Measurements from ENCODE around the gene CDC42SE1.
A peak's percentile ranks its signal among the peaks of the same experiment; 100 is the strongest.

Gene CDC42SE1

DNA sequence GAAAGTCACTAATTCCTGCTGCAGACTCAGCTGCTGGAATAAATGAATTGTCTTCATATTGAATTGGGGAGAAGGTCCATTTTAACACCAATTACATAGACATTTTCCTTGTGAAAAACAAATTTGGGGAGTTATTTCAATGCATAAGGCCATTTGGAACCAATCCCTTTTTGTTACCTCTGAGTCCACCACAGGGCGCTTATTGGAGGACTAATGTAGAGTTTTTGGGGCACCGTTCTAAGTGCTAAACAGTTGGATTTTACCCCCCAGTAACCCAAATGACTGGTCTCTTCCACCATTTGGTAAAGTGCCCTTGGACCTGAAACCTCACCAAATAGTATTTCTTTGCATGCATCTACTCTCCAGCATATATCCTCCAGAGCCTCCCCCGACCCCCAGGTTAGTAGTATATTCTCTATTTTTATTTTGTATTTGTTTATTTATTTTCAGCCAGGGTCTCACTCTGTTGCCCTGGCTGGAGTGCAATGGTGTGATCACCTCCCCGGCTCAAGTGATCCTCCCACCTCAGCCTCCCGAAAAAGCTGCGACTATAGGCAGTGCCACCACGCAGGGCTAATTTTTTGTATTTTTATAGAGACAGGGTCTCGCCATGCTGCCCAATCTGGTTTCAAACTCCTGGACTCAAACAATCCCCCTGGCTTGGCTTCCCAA is 49.6 kb downstream of the CDC42SE1 start:
- H3F3A ChIP-seq (ENCODE audit: insufficient read depth, low read length), result peaks cover 21% of the 10 kb centered on the region
- H3K27me3 ChIP-seq (replicated peaks; ENCODE audit: insufficient read depth, low read length), result no peaks in the 10 kb centered on the region
- H4K20me1 ChIP-seq (ENCODE audit: insufficient read depth, low read length), result no peaks in the 10 kb centered on the region
- no peak overlapping the region for H2AFZ ChIP-seq (ENCODE audit: low read length)
- no peak for DNase-seq
- no peaks in the 10 kb centered on the region for H3K36me3 ChIP-seq (replicated peaks; ENCODE audit: insufficient read depth, low read length)
- H3K4me3 ChIP-seq (ENCODE audit: low read length), result no peak overlapping the region
- peaks cover 20% of the 10 kb centered on the region for H3K4me1 ChIP-seq (ENCODE audit: low read length)
- H3K27ac ChIP-seq (ENCODE audit: low read length), result no peak overlapping the region
- no peaks in the 10 kb centered on the region for H3K9me3 ChIP-seq (replicated peaks; ENCODE audit: insufficient read depth, low read length)
- TF ChIP-seq, protein P1, sequence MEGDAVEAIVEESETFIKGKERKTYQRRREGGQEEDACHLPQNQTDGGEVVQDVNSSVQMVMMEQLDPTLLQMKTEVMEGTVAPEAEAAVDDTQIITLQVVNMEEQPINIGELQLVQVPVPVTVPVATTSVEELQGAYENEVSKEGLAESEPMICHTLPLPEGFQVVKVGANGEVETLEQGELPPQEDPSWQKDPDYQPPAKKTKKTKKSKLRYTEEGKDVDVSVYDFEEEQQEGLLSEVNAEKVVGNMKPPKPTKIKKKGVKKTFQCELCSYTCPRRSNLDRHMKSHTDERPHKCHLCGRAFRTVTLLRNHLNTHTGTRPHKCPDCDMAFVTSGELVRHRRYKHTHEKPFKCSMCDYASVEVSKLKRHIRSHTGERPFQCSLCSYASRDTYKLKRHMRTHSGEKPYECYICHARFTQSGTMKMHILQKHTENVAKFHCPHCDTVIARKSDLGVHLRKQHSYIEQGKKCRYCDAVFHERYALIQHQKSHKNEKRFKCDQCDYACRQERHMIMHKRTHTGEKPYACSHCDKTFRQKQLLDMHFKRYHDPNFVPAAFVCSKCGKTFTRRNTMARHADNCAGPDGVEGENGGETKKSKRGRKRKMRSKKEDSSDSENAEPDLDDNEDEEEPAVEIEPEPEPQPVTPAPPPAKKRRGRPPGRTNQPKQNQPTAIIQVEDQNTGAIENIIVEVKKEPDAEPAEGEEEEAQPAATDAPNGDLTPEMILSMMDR (IDR thresholded peaks at IDR 0.05; ENCODE audit: low read length), result no peak
- TF ChIP-seq EZH2phosphoT487 (IDR thresholded peaks at IDR 0.05; ENCODE audit: low read length) (no peak), EZH2 (optimal IDR thresholded peaks at IDR 0.05; ENCODE audit: low read depth, low read length) (no peak)
- no peak overlapping the region for H3K9ac ChIP-seq (ENCODE audit: low read length)
- peaks cover 25% of the 10 kb centered on the region; the same call in 1 of the 2 replicates for H3K79me2 ChIP-seq (ENCODE audit: low read length)
- H3K4me2 ChIP-seq (ENCODE audit: low read depth, low read length), result peak overlapping the region; percentile 85; the same call in 1 of the 2 replicates
- no peaks in the 10 kb centered on the region for H3K9me2 ChIP-seq (replicated peaks; ENCODE audit: insufficient read depth, low read length)

DNA sequence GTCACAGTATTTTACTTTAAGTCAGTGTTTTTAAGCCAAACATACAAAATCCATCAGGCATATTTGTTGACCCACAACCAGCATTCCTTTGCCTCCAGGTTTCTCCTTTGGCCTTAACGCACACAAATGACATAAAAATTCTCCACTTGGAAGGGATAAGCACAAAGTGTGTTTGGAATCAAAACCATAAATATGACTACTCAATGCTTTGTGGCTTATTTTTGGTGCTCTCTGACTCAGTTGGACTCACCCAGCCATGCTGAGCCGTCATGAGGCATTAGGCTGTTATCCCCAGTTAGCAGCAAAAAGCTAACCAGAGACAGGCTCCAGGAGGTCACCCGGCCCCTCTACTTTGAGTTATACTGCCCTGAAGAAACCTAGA is 50.2 kb downstream of the CDC42SE1 start:
- Histone ChIP-seq H3K27me3 (replicated peaks; ENCODE audit: insufficient read depth, low read length) (no peaks in the 10 kb centered on the region), H3K79me2 (ENCODE audit: low read length) (peaks cover 26% of the 10 kb centered on the region; the same call in 1 of the 2 replicates), H3K9me3 (replicated peaks; ENCODE audit: insufficient read depth, low read length) (no peaks in the 10 kb centered on the region), H3K27ac (ENCODE audit: low read length) (no peak overlapping the region), H3F3A (ENCODE audit: insufficient read depth, low read length) (peaks cover 21% of the 10 kb centered on the region), H3K4me1 (ENCODE audit: low read length) (peaks cover 20% of the 10 kb centered on the region), H3K9me2 (replicated peaks; ENCODE audit: insufficient read depth, low read length) (no peaks in the 10 kb centered on the region), H3K9ac (ENCODE audit: low read length) (peak overlapping the region; percentile 75; the same call in 1 of the 2 replicates), H2AFZ (ENCODE audit: low read length) (peak overlapping the region; percentile 94), H3K4me3 (ENCODE audit: low read length) (peak overlapping the region; percentile 82), H3K36me3 (replicated peaks; ENCODE audit: insufficient read depth, low read length) (no peaks in the 10 kb centered on the region), H4K20me1 (ENCODE audit: insufficient read depth, low read length) (no peaks in the 10 kb centered on the region), H3K4me2 (ENCODE audit: low read depth, low read length) (peak overlapping the region; percentile 85)
- no peak for DNase-seq
- no peak for TF ChIP-seq EZH2 (optimal IDR thresholded peaks at IDR 0.05; ENCODE audit: low read depth, low read length)
- no peak for TF ChIP-seq EZH2phosphoT487 (IDR thresholded peaks at IDR 0.05; ENCODE audit: low read length)
- TF ChIP-seq, protein P1 (IDR thresholded peaks at IDR 0.05; ENCODE audit: low read length), result no peak

DNA sequence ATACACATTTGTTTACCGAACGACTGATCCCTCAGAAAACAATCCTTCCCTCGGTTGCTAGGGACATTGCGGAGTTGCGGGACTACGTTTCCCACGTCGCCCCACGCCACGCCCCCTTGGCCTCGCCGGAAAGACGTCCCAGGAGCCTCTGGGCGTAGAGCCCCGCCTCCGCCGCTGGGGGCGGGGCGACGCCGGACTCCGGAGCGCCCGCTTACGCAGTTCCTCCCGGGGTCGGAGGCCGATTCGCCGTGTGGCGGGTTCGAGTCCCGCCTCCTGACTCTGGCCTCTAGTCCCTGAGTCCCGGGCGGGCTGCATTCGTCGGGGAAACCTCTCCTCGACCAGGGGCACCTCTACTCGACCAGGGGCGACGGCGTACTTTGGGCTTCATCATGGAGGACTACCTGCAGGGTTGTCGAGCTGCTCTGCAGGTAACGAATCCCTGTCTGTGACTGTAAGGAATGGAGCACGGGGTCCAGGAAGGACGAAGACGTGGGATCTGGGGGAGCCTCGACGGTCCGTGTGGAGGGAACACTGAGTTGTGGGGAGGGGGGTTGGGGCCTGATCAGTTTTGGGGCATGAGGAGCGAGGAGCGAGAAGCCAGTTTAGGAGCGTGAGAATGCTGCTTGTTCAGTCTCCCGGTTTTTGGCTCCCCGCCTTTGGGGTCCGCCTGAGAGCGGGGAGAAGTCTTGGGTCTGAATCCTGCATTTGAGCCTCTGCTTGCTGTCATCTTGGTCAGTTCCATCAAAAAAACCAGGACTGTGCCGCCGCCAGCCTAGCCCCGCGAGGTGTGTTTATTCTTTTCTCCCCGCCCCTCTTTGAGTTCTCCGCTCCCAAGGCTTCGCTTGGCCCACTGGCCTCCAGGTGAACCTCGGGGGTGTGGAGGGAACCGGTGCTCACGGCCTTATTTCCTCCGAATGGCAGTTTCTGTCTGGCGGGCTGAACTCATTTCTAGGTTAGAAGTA is 50.9 kb downstream of the CDC42SE1 start, which contains the start of gene PRUNE1:
Gene PRUNE1, plus strand, starts transcription at position 206 of the 962 bp plus-strand sequence. Its CDS starts 184 bp downstream, at position 390.
- peaks cover 20% of the 10 kb centered on the region for H3K4me1 ChIP-seq (ENCODE audit: low read length)

More for the DNA sequence above, 50.9 kb downstream of the CDC42SE1 start, which contains the start of gene PRUNE1:
- Histone ChIP-seq H3K27ac (ENCODE audit: low read length) (peak within 1 kb of the TSS; percentile 79), H3K9me3 (replicated peaks; ENCODE audit: insufficient read depth, low read length) (no peaks in the 10 kb centered on the region), H3K27me3 (replicated peaks; ENCODE audit: insufficient read depth, low read length) (no peaks in the 10 kb centered on the region), H4K20me1 (ENCODE audit: insufficient read depth, low read length) (no peaks in the 10 kb centered on the region), H2AFZ (ENCODE audit: low read length) (peak within 1 kb of the TSS; percentile 94), H3F3A (ENCODE audit: insufficient read depth, low read length) (peaks cover 21% of the 10 kb centered on the region), H3K9me2 (replicated peaks; ENCODE audit: insufficient read depth, low read length) (no peaks in the 10 kb centered on the region), H3K9ac (ENCODE audit: low read length) (peak within 1 kb of the TSS; percentile 75), H3K36me3 (replicated peaks; ENCODE audit: insufficient read depth, low read length) (no peaks in the 10 kb centered on the region), H3K4me2 (ENCODE audit: low read depth, low read length) (peak within 1 kb of the TSS; percentile 85), H3K79me2 (ENCODE audit: low read length) (peaks cover 26% of the 10 kb centered on the region; the same call in 1 of the 2 replicates), H3K4me3 (ENCODE audit: low read length) (peak within 1 kb of the TSS; percentile 82)
- TF ChIP-seq, protein P1 (IDR thresholded peaks at IDR 0.05; ENCODE audit: low read length), result no peak
- TF ChIP-seq EZH2 (optimal IDR thresholded peaks at IDR 0.05; ENCODE audit: low read depth, low read length), result no peak
- DNase-seq, result peak; percentile 99
